DND-41 (cell line): ENCODE data around the gene ZFPM1.

ENCODE experiments used
- ATAC-seq: fragments of 200-7000 bp; cut with Tn5 transposase; 3 replicates; pipeline ENCODE4 v1.9.1; 2021; ENCODE audit warnings: low read depth; ENCODE audit not compliant: insufficient read depth
- DNase-seq: peaks from one replicate; pipeline ENCODE4 v3.0.0-alpha.2; 2020
- H2AFZ ChIP-seq: 2 replicates; pipeline ENCODE4 v1.6.0; 2012; ENCODE audit warnings: low read depth, low read length
- H3K27ac ChIP-seq: 2 replicates; pipeline ENCODE4 v1.5.1; 2012; ENCODE audit warnings: low read length, inconsistent platforms
- H3K27me3 ChIP-seq: fragments of 200-600 bp; sonication (generic); 2 replicates; pipeline ENCODE4 v1.6.0; 2012; ENCODE audit warnings: low read length, mild to moderate bottlenecking, inconsistent platforms; ENCODE audit not compliant: insufficient read depth, poor library complexity
- H3K36me3 ChIP-seq: 2 replicates; pipeline ENCODE4 v1.5.1; 2012; ENCODE audit warnings: low read length, inconsistent platforms; ENCODE audit not compliant: insufficient read depth
- H3K4me1 ChIP-seq: 2 replicates; pipeline ENCODE4 v1.5.1; 2012; ENCODE audit warnings: mild to moderate bottlenecking, low read length; ENCODE audit not compliant: insufficient read depth
- H3K4me2 ChIP-seq: 2 replicates; pipeline ENCODE4 v1.6.0; 2012; ENCODE audit warnings: mild to moderate bottlenecking, moderate library complexity, low read length, inconsistent platforms; ENCODE audit not compliant: insufficient read depth
- H3K4me3 ChIP-seq, 2 experiments: fragments of 200-600 bp in 1 of 2; shearing (Covaris generic) in 1 of 2; 2 replicates each; pipeline ENCODE4 v1.5.1; 2012 to 2016; ENCODE audit warnings: inconsistent platforms in 2 of 2, low read length in 2 of 2, mild to moderate bottlenecking in 2 of 2, low read depth in 1 of 2, moderate library complexity in 1 of 2
- H3K79me2 ChIP-seq: 2 replicates; pipeline ENCODE4 v1.6.0; 2012; ENCODE audit warnings: low read length, inconsistent platforms; ENCODE audit not compliant: insufficient read depth
- H3K9ac ChIP-seq: 2 replicates; pipeline ENCODE4 v1.6.0; 2012; ENCODE audit warnings: low read depth, mild to moderate bottlenecking, inconsistent platforms, low read length, moderate library complexity
- H3K9me3 ChIP-seq: 2 replicates; pipeline ENCODE4 v1.5.1; 2012; ENCODE audit warnings: low read length, moderate library complexity, mild to moderate bottlenecking, inconsistent platforms; ENCODE audit not compliant: insufficient read depth, severe bottlenecking
- H4K20me1 ChIP-seq: 2 replicates; pipeline ENCODE4 v1.6.0; 2012; ENCODE audit warnings: low read length; ENCODE audit not compliant: insufficient read depth
- EZH2 ChIP-seq: IDR thresholded peaks from 3 replicates; pipeline ENCODE4 v1.6.1; 2012; ENCODE audit warnings: borderline replicate concordance, low read depth, mild to moderate bottlenecking, moderate library complexity, low read length, inconsistent platforms; ENCODE audit not compliant: severe bottlenecking
- TF ChIP-seq, protein P1 (sequence below): IDR thresholded peaks from 2 replicates; pipeline ENCODE4 v1.5.1; 2012; ENCODE audit warnings: borderline replicate concordance, low read length, moderate library complexity, mild to moderate bottlenecking; ENCODE audit not compliant: poor library complexity, severe bottlenecking; ENCODE audit errors: extremely low read depth

The ZFPM1 gene

DNA sequence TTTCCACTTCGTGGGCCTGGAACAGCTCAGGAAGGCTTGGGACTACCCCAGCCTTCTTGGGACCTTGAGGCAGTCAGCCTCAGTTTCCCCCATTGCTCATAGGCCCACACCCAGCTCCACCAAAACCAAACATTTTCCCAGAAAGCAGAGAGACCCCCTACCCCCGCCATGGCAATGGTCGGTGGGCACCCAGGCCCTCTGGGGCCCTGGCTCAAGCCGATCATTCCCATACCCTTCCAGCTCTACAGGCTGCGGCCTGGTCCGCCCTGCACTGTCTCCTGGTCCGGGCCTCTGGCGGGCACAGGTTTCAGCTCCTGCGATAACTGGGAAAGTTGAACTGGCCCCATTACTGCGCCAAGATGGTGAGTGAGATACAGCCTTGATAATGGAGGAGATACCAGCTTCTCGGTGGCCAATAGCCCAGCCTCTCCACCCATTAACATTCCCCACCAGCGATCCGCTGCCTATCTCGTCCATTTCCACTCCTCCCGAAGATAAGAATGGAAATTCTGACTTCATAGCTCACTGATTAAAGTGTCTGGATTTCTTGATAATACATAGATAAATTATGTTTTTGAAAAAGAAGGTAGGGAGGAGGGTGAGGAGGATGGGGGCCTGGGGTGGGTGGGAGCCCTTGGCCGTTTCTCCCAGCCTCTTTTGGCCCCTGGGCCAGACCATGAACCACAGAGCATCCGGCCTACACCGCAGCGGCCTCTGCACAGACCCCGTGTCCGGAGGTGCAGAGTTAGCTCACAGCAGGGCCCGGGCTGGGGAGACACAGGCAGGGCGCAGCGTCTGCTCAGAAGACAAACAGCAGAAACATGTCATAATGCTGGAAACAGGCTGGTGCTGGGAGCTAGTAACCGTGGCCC is 11.6 kb downstream of the ZFPM1 start:
- H3K4me1 ChIP-seq = no peaks in the 10 kb centered on the region
- no peak overlapping the region for H2AFZ ChIP-seq
- ATAC-seq (no peak), DNase-seq (no peak)
- H3K4me2 ChIP-seq = no peak overlapping the region
- no peak overlapping the region for H3K4me3 ChIP-seq
- TF ChIP-seq, protein P1, sequence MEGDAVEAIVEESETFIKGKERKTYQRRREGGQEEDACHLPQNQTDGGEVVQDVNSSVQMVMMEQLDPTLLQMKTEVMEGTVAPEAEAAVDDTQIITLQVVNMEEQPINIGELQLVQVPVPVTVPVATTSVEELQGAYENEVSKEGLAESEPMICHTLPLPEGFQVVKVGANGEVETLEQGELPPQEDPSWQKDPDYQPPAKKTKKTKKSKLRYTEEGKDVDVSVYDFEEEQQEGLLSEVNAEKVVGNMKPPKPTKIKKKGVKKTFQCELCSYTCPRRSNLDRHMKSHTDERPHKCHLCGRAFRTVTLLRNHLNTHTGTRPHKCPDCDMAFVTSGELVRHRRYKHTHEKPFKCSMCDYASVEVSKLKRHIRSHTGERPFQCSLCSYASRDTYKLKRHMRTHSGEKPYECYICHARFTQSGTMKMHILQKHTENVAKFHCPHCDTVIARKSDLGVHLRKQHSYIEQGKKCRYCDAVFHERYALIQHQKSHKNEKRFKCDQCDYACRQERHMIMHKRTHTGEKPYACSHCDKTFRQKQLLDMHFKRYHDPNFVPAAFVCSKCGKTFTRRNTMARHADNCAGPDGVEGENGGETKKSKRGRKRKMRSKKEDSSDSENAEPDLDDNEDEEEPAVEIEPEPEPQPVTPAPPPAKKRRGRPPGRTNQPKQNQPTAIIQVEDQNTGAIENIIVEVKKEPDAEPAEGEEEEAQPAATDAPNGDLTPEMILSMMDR = no peak
- TF ChIP-seq EZH2 = no peak
- H3K27me3 ChIP-seq = no peaks in the 10 kb centered on the region
- H3K9me3 ChIP-seq = no peaks in the 10 kb centered on the region
- H4K20me1 ChIP-seq = peaks cover 87% of the 10 kb centered on the region
- H3K79me2 ChIP-seq = no peaks in the 10 kb centered on the region
- H3K27ac ChIP-seq = no peak overlapping the region
- H3K9ac ChIP-seq = no peak overlapping the region
- no peaks in the 10 kb centered on the region for H3K36me3 ChIP-seq

DNA sequence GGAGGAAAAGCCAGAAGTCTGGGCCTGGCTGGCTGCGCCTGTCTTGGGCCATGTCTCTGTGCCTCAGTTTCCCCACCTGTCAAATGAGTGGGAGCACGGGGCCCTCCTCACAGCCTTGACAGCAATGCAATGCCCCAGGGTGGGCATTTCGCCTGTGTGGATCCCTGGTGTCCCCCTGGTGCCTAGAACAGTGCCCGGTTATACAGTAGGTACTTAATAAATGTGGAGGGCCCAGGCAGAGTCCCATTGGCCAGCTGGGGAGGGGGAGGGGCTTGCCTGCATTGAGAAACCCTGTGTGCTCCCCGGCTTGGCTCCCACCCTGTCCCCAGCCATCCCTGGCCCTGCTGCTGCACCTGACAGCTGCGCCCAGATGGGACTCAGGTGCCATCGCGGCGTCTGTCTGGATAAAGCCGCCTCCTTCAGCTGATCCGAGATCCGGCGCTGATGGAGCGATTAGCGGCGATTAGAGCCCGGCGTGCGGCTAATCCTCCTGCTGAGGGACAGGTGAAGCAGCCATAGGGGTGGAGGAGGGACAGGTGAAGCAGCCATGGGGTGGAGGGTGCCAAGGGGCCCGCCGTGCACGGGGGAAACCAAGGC is 12.4 kb downstream of the ZFPM1 start:
- Histone ChIP-seq H2AFZ (no peak overlapping the region), H3K79me2 (no peaks in the 10 kb centered on the region), H3K4me1 (no peaks in the 10 kb centered on the region), H3K9me3 (no peaks in the 10 kb centered on the region), H3K4me2 (no peak overlapping the region), H4K20me1 (peaks cover 86% of the 10 kb centered on the region), H3K9ac (no peak overlapping the region), H3K4me3 (no peak overlapping the region), H3K27ac (no peak overlapping the region), H3K27me3 (no peaks in the 10 kb centered on the region), H3K36me3 (no peaks in the 10 kb centered on the region)
- ATAC-seq (no peak), DNase-seq (no peak)
- TF ChIP-seq EZH2 = no peak
- TF ChIP-seq, protein P1 = no peak

DNA sequence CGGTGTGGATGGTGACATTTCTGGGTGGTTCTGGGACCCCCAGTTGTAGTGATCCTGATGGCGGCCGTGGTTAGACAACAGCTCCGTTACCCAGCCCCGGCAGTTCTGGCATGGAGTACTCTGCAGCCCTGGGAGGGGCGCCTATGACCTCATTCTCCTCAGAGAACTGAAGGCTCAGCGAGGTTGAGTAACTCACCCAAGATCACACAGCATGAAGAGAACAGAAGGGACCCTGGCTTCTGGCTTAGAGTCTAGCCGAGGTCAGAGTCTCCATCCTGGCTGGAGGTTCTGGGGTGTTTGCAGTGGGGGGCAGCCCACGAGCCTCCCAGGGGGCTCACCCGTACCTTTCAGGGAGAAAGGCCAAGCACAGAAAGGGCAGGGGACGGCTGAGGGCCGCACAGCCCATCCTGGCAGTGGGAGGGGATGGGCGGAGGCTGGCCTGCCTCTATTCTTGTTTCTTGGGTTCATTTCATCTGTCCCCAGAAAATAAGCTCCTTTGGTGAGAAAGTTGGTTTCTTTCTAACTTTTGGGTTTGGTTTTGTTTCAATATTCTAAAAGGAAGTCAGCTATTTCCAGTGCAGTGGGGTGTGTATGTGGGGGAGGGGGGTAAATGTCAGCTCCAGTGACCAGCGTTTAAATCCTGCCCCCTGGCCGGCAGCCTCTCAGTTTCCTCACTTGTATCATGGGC is 13.2 kb downstream of the ZFPM1 start:
- Histone ChIP-seq H3K79me2 (no peaks in the 10 kb centered on the region), H2AFZ (no peak overlapping the region), H3K9ac (no peak overlapping the region), H3K4me3 (no peak overlapping the region), H3K4me1 (no peaks in the 10 kb centered on the region), H4K20me1 (peaks cover 85% of the 10 kb centered on the region), H3K27ac (no peak overlapping the region), H3K27me3 (no peaks in the 10 kb centered on the region), H3K36me3 (no peaks in the 10 kb centered on the region), H3K9me3 (no peaks in the 10 kb centered on the region), H3K4me2 (no peak overlapping the region)
- TF ChIP-seq, protein P1 = no peak
- no peak for TF ChIP-seq EZH2
- ATAC-seq = no peak
- DNase-seq = no peak
